Measurements from ENCODE around the gene RPS6KL1. TPM values are rescaled to one million over a fixed set of nuclear protein-coding genes. Genes with fewer than 3 reads are reported as not detected.

Gene RPS6KL1
- 0.22 and 1.5 TPM in 2 replicates for total RNA-seq (2012; rRNA removed)

GRCh38 chr14:74922752-74923401 is at the start of gene RPS6KL1:
Gene RPS6KL1, minus strand, starts transcription at chr14:74923260. Its CDS starts 1,719 bp downstream, at chr14:74921541.
- H3K4me2 ChIP-seq (ENCODE audit: low read length) = peak within 1 kb of the TSS; percentile 89
- peaks cover 19% of the 10 kb centered on the region for H3K4me1 ChIP-seq (ENCODE audit: control insufficient read depth, insufficient read depth, low read length)
- H3K9me3 ChIP-seq (replicated peaks; ENCODE audit: low read length) = no peaks in the 10 kb centered on the region
- peak within 1 kb of the TSS; percentile 61 for H3K9ac ChIP-seq (ENCODE audit: low read depth, low read length)
- H3K36me3 ChIP-seq (ENCODE audit: insufficient read depth, low read length) = no peaks in the 10 kb centered on the region
- H3K4me3 ChIP-seq (ENCODE audit: low read length) = peak within 1 kb of the TSS; percentile 78
- peaks cover 6% of the 10 kb centered on the region for H3K27me3 ChIP-seq (ENCODE audit: control insufficient read depth, insufficient read depth, low read length)

- Histone ChIP-seq H3K9ac (ENCODE audit: low read depth, low read length) (no peak overlapping the region), H3K4me2 (ENCODE audit: low read length) (no peak overlapping the region), H3K36me3 (ENCODE audit: insufficient read depth, low read length) (no peaks in the 10 kb centered on the region), H3K9me3 (replicated peaks; ENCODE audit: low read length) (no peaks in the 10 kb centered on the region), H3K27me3 (ENCODE audit: control insufficient read depth, insufficient read depth, low read length) (no peaks in the 10 kb centered on the region), H3K4me1 (ENCODE audit: control insufficient read depth, insufficient read depth, low read length) (peaks cover 31% of the 10 kb centered on the region), H3K4me3 (ENCODE audit: low read length) (no peak overlapping the region)
Measured at GRCh38 chr14:74968811-74969210, 45.8 kb upstream of the RPS6KL1 start.

DNA sequence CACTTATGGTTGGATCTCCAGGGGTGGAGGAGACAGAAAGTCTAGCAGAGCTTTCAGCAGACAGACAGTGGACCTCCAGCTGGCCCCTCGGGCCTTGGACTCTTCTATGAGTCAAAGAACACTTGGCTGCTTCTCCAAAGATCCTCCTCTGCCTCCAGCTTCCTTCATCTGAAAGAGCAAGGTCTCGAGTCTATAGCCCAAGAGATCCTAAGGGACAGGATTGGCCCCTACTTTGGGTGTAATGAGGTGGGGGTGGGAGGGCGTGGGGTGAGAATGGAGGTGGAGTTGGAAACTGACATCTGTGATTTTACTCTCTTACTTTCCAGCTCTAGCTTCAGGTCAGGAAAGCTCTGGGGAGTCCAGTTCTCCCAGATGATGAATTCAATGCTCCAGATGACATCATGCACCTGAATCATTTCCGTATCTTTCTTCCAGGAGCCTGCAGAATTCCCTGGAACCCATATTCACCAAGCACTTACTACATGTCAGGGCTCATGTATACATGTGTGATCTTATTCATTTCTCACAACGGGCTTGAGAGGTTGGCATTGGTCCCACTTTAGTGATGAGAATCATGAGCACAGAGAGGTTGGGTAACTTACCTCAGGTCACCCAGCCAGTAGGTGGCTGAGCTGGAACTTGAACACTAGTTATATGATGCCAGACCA is 42.6 kb upstream of the RPS6KL1 start:
- no peaks in the 10 kb centered on the region for H3K9me3 ChIP-seq (replicated peaks; ENCODE audit: low read length)
- H3K9ac ChIP-seq (ENCODE audit: low read depth, low read length) = no peak overlapping the region
- peaks cover 3% of the 10 kb centered on the region for H3K27me3 ChIP-seq (ENCODE audit: control insufficient read depth, insufficient read depth, low read length)
- no peak overlapping the region for H3K4me3 ChIP-seq (ENCODE audit: low read length)
- no peak overlapping the region for H3K4me2 ChIP-seq (ENCODE audit: low read length)
- H3K4me1 ChIP-seq (ENCODE audit: control insufficient read depth, insufficient read depth, low read length) = peaks cover 30% of the 10 kb centered on the region
- H3K36me3 ChIP-seq (ENCODE audit: insufficient read depth, low read length) = no peaks in the 10 kb centered on the region

- Histone ChIP-seq H3K36me3 (ENCODE audit: insufficient read depth, low read length) (no peaks in the 10 kb centered on the region), H3K9me3 (replicated peaks; ENCODE audit: low read length) (no peaks in the 10 kb centered on the region), H3K9ac (ENCODE audit: low read depth, low read length) (no peak overlapping the region), H3K4me3 (ENCODE audit: low read length) (no peak overlapping the region), H3K4me1 (ENCODE audit: control insufficient read depth, insufficient read depth, low read length) (peaks cover 30% of the 10 kb centered on the region), H3K27me3 (ENCODE audit: control insufficient read depth, insufficient read depth, low read length) (peaks cover 3% of the 10 kb centered on the region), H3K4me2 (ENCODE audit: low read length) (no peak overlapping the region)
Measured at GRCh38 chr14:74964787-74965485, 41.9 kb upstream of the RPS6KL1 start.

- Histone ChIP-seq H3K9me3 (replicated peaks; ENCODE audit: low read length) (no peaks in the 10 kb centered on the region), H3K4me1 (ENCODE audit: control insufficient read depth, insufficient read depth, low read length) (peaks cover 30% of the 10 kb centered on the region), H3K36me3 (ENCODE audit: insufficient read depth, low read length) (no peaks in the 10 kb centered on the region), H3K9ac (ENCODE audit: low read depth, low read length) (no peak overlapping the region), H3K4me3 (ENCODE audit: low read length) (no peak overlapping the region), H3K27me3 (ENCODE audit: control insufficient read depth, insufficient read depth, low read length) (peaks cover 3% of the 10 kb centered on the region), H3K4me2 (ENCODE audit: low read length) (peak overlapping the region; percentile 26)
Measured at GRCh38 chr14:74963705-74964271, 40.7 kb upstream of the RPS6KL1 start.

GRCh38 chr14:74963178-74963704 is 40.2 kb upstream of the RPS6KL1 start:
- no peak overlapping the region for H3K9ac ChIP-seq (ENCODE audit: low read depth, low read length)
- no peaks in the 10 kb centered on the region for H3K36me3 ChIP-seq (ENCODE audit: insufficient read depth, low read length)
- no peaks in the 10 kb centered on the region for H3K9me3 ChIP-seq (replicated peaks; ENCODE audit: low read length)

DNA sequence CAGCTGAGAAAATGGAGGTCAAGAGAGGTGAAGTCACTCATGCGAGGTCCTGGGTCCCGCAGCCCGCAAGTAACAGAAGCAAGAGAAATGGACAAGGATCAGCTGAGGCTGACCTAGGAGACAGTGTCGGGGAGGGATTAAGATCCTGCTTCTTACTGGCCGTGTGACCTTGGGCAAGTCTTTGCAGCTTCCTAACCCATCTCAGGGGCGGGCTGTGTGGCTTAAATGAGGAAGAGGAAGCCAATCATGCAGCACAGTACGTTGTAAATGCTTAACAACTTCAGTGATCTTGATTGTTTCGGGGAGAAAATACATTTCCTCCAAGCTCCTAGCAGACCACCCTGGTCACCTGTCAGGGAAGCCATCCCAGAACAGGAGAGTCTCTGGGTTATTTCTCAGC is 39.4 kb upstream of the RPS6KL1 start:
- H3K27me3 ChIP-seq (ENCODE audit: control insufficient read depth, insufficient read depth, low read length) = peaks cover 3% of the 10 kb centered on the region
- peaks cover 30% of the 10 kb centered on the region for H3K4me1 ChIP-seq (ENCODE audit: control insufficient read depth, insufficient read depth, low read length)
- H3K9ac ChIP-seq (ENCODE audit: low read depth, low read length) = no peak overlapping the region
- H3K9me3 ChIP-seq (replicated peaks; ENCODE audit: low read length) = no peaks in the 10 kb centered on the region
- no peak overlapping the region for H3K4me3 ChIP-seq (ENCODE audit: low read length)
- no peaks in the 10 kb centered on the region for H3K36me3 ChIP-seq (ENCODE audit: insufficient read depth, low read length)
- H3K4me2 ChIP-seq (ENCODE audit: low read length) = no peak overlapping the region

More at GRCh38 chr14:74963178-74963704, 40.2 kb upstream of the RPS6KL1 start:
- H3K27me3 ChIP-seq (ENCODE audit: control insufficient read depth, insufficient read depth, low read length) = peaks cover 3% of the 10 kb centered on the region
- H3K4me3 ChIP-seq (ENCODE audit: low read length) = no peak overlapping the region
- H3K4me2 ChIP-seq (ENCODE audit: low read length) = peak overlapping the region; percentile 26
- peaks cover 30% of the 10 kb centered on the region for H3K4me1 ChIP-seq (ENCODE audit: control insufficient read depth, insufficient read depth, low read length)

GRCh38 chr14:74962046-74962445 is 39.0 kb upstream of the RPS6KL1 start:
- Histone ChIP-seq H3K4me1 (ENCODE audit: control insufficient read depth, insufficient read depth, low read length) (peaks cover 30% of the 10 kb centered on the region), H3K4me3 (ENCODE audit: low read length) (no peak overlapping the region), H3K4me2 (ENCODE audit: low read length) (no peak overlapping the region), H3K36me3 (ENCODE audit: insufficient read depth, low read length) (no peaks in the 10 kb centered on the region), H3K9me3 (replicated peaks; ENCODE audit: low read length) (no peaks in the 10 kb centered on the region), H3K9ac (ENCODE audit: low read depth, low read length) (no peak overlapping the region), H3K27me3 (ENCODE audit: control insufficient read depth, insufficient read depth, low read length) (peaks cover 3% of the 10 kb centered on the region)

- no peak overlapping the region for H3K4me2 ChIP-seq (ENCODE audit: low read length)
- H3K9ac ChIP-seq (ENCODE audit: low read depth, low read length) = no peak overlapping the region
- no peaks in the 10 kb centered on the region for H3K36me3 ChIP-seq (ENCODE audit: insufficient read depth, low read length)
- peaks cover 3% of the 10 kb centered on the region for H3K27me3 ChIP-seq (ENCODE audit: control insufficient read depth, insufficient read depth, low read length)
- H3K9me3 ChIP-seq (replicated peaks; ENCODE audit: low read length) = no peaks in the 10 kb centered on the region
- H3K4me1 ChIP-seq (ENCODE audit: control insufficient read depth, insufficient read depth, low read length) = peaks cover 30% of the 10 kb centered on the region
- H3K4me3 ChIP-seq (ENCODE audit: low read length) = no peak overlapping the region
Measured at GRCh38 chr14:74961238-74961911, 38.3 kb upstream of the RPS6KL1 start.

DNA sequence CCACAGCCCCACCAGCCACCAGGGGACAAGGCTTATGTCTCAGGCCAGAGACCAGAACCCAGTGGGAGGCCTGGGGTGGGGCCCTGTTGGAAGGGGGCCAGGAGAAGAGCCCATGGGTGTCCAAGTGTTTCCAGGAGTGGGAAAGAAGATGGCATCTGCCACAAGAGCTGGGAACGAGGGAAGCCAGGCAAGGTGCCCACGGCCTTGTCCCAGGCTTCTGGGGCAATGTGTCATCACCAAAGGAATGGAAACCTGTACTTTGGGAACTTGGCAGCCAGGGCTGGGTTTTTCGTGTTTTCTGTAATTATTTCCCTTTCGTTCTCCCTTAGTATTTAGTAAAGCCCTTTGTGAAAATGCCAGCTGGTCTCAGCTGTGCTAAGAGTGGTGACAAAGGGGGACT is 37.7 kb upstream of the RPS6KL1 start:
- Histone ChIP-seq H3K4me2 (ENCODE audit: low read length) (no peak overlapping the region), H3K9me3 (replicated peaks; ENCODE audit: low read length) (no peaks in the 10 kb centered on the region), H3K36me3 (ENCODE audit: insufficient read depth, low read length) (no peaks in the 10 kb centered on the region), H3K9ac (ENCODE audit: low read depth, low read length) (no peak overlapping the region), H3K4me1 (ENCODE audit: control insufficient read depth, insufficient read depth, low read length) (peaks cover 26% of the 10 kb centered on the region), H3K4me3 (ENCODE audit: low read length) (no peak overlapping the region), H3K27me3 (ENCODE audit: control insufficient read depth, insufficient read depth, low read length) (peaks cover 3% of the 10 kb centered on the region)
